ENCODE measurements around the gene CHST10.
A peak's percentile ranks its signal among the peaks of the same experiment; 100 is the strongest.
"Not testable (repeated sequence)": the region's sequence is repeated elsewhere in the genome, so short reads cannot be mapped to it uniquely, and the experiment has no call there.

CHST10 gene

GRCh38 chr2:100416935-100417710 lies at the start of gene CHST10:
TSS of gene CHST10 (minus strand) at chr2:100417668. CDS start at chr2:100406675, 10,993 bp downstream.
- DNase-seq (ENCODE audit: low read depth in 2 of 2, low spot score in 1 of 2) = peak in 1 of 2 donors; percentile 18

GRCh38 chr2:100460904-100461530 lies 43.5 kb upstream of the CHST10 start:
- DNase-seq (ENCODE audit: low read depth in 2 of 2, low spot score in 1 of 2) = no peak

- not testable (repeated sequence) for DNase-seq (ENCODE audit: low read depth in 2 of 2, low spot score in 1 of 2)
These were observed 38.9 kb upstream of the CHST10 start for GRCh38 chr2:100456357-100456756.

GRCh38 chr2:100453853-100454252 lies 36.4 kb upstream of the CHST10 start:
- no peak for DNase-seq (ENCODE audit: low read depth in 2 of 2, low spot score in 1 of 2)

- no peak for DNase-seq (ENCODE audit: low read depth in 2 of 2, low spot score in 1 of 2)
These were observed 34.3 kb upstream of the CHST10 start for GRCh38 chr2:100451734-100452133.

GRCh38 chr2:100451092-100451491 lies 33.6 kb upstream of the CHST10 start:
- DNase-seq (ENCODE audit: low read depth in 2 of 2, low spot score in 1 of 2) = no peak

GRCh38 chr2:100446696-100447095 lies 29.2 kb upstream of the CHST10 start:
- no peak for DNase-seq (ENCODE audit: low read depth in 2 of 2, low spot score in 1 of 2)

- DNase-seq (ENCODE audit: low read depth in 2 of 2, low spot score in 1 of 2) = no peak
These were observed 20.3 kb upstream of the CHST10 start for GRCh38 chr2:100437751-100438150.

- no peak for DNase-seq (ENCODE audit: low read depth in 2 of 2, low spot score in 1 of 2)
These were observed 12.3 kb upstream of the CHST10 start for GRCh38 chr2:100429726-100430125.

GRCh38 chr2:100427627-100428258 lies 10.3 kb upstream of the CHST10 start:
- DNase-seq (ENCODE audit: low read depth in 2 of 2, low spot score in 1 of 2) = peak; percentile 38 to 52

- DNase-seq (ENCODE audit: low read depth in 2 of 2, low spot score in 1 of 2) = no peak
These were observed 9.6 kb upstream of the CHST10 start for GRCh38 chr2:100427111-100427510.

GRCh38 chr2:100426384-100426720 lies 8.9 kb upstream of the CHST10 start:
- DNase-seq (ENCODE audit: low read depth in 2 of 2, low spot score in 1 of 2) = no peak

- no peak for DNase-seq (ENCODE audit: low read depth in 2 of 2, low spot score in 1 of 2)
These were observed 8.3 kb upstream of the CHST10 start for GRCh38 chr2:100425573-100426383.

GRCh38 chr2:100425107-100425506 lies 7.6 kb upstream of the CHST10 start:
- no peak for DNase-seq (ENCODE audit: low read depth in 2 of 2, low spot score in 1 of 2)

- no peak for DNase-seq (ENCODE audit: low read depth in 2 of 2, low spot score in 1 of 2)
These were observed 6.9 kb upstream of the CHST10 start for GRCh38 chr2:100424277-100424875.

GRCh38 chr2:100423631-100424030 lies 6.2 kb upstream of the CHST10 start:
- DNase-seq (ENCODE audit: low read depth in 2 of 2, low spot score in 1 of 2) = no peak

- no peak for DNase-seq (ENCODE audit: low read depth in 2 of 2, low spot score in 1 of 2)
These were observed 5.0 kb upstream of the CHST10 start for GRCh38 chr2:100422320-100423055.

- no peak for DNase-seq (ENCODE audit: low read depth in 2 of 2, low spot score in 1 of 2)
These were observed 2.4 kb upstream of the CHST10 start for GRCh38 chr2:100419915-100420314.

- no peak for DNase-seq (ENCODE audit: low read depth in 2 of 2, low spot score in 1 of 2)
These were observed 1.0 kb upstream of the CHST10 start for GRCh38 chr2:100418406-100418962.

GRCh38 chr2:100417711-100418124 lies 250 bp upstream of the CHST10 start:
- DNase-seq (ENCODE audit: low read depth in 2 of 2, low spot score in 1 of 2) = no peak
